ENCODE results near the gene POTEG.
"Not testable (repeated sequence)": the region's sequence is repeated elsewhere in the genome, so short reads cannot be mapped to it uniquely, and the experiment has no call there.

POTEG gene

DNA sequence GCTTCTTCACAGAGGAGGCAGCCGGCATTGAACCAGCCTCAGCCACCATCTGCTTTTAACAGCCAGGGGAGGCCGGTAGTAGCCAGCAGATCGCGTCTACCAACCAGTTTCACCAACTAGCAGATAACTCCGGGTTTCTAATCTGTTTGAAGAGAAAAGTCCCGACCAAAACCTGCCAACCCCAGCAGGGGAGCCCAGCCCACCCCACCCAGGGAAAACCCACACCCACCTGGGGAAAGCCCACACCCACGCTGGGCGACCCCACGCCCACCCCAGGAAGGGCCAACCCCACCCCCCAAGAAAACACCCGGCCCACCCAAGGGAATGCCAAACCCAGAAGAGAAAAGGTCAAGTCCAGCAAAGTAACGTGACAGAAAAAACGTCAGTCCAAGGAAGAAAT lies at the start of gene POTEG:
POTEG (minus strand) TSS at position 101 of the 400 bp plus-strand sequence; CDS start at position 49, 52 bp downstream.
- DNase-seq (ENCODE audit: low spot score) = not testable (repeated sequence)

DNA sequence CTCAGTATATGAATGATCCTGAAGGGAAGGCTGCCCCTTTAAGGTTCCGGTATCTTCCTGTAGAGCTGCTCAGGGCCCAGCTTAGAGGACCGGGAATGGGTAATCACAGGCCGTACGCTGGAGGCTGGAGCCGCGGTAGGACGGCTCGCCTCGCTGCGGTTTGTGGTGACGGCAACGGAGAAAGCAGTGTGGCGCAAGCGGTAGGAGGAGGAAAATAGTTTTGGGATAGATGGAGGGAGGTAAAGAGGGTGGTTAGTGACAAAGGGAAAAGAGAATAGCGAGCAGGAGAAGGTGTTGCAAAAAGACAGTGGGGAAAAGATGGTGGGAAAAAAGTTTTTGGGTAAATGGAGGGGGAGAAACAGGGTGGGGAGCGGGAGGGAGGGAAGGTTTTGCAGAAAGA lies 48.0 kb upstream of the POTEG start:
- not testable (repeated sequence) for DNase-seq (ENCODE audit: low spot score)

DNA sequence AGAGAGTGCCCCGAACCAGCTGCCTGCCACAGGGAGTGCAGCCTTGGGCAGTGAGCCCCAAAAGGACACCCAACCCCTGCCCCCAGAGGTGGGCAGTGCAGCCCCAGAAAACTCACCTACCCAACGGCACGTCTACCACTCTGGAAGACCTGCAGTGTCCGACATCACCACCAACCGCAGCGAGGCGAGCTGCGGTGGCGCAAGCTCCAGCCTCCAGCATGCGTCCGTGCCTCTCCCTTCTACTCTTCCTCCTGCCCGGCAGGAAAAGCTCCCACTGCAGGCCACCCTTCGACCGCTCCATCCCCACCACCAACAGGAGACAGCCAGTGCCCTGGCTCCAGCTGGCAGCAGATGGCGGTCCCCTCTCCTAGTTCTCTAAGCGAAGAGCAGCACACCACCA lies 47.3 kb upstream of the POTEG start:
- not testable (repeated sequence) for DNase-seq (ENCODE audit: low spot score)

GRCh38 chr14:19480491-19480890 lies 46.4 kb upstream of the POTEG start:
- DNase-seq (ENCODE audit: low spot score) = not testable (repeated sequence)

- DNase-seq (ENCODE audit: low spot score) = not testable (repeated sequence)
Measured at GRCh38 chr14:19445761-19446160, 11.6 kb upstream of the POTEG start.

GRCh38 chr14:19439826-19440225 lies 5.7 kb upstream of the POTEG start:
- not testable (repeated sequence) for DNase-seq (ENCODE audit: low spot score)

GRCh38 chr14:19439219-19439618 lies 5.1 kb upstream of the POTEG start:
- not testable (repeated sequence) for DNase-seq (ENCODE audit: low spot score)

GRCh38 chr14:19437126-19437443 lies 2.9 kb upstream of the POTEG start:
- not testable (repeated sequence) for DNase-seq (ENCODE audit: low spot score)

GRCh38 chr14:19436311-19437125 lies 2.4 kb upstream of the POTEG start:
- DNase-seq (ENCODE audit: low spot score) = not testable (repeated sequence)

DNA sequence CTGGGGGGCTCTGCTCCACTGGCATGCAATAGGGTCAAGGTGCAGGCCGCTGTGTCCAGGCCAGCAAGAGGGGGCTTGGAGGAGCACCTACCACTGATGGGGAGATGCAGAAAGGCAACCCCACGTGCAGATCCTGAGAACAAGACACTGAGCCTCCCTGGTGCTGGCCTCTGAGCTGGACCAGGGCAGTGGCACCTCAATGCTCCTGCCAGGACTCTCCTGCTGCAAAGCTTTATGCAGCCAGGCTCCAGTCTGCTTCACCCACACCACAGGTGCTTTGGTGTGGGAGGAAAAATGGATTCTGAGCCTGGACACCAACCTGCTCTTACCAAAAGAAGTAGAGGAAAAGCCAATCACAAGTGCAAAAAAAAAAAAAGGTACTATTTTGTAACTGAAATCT lies 1.7 kb upstream of the POTEG start:
- not testable (repeated sequence) for DNase-seq (ENCODE audit: low spot score)

GRCh38 chr14:19434891-19435290 lies 750 bp upstream of the POTEG start:
- DNase-seq (ENCODE audit: low spot score) = not testable (repeated sequence)

- DNase-seq (ENCODE audit: low spot score) = not testable (repeated sequence)
Measured at GRCh38 chr14:19433765-19434164, 376 bp downstream of the POTEG start.

DNA sequence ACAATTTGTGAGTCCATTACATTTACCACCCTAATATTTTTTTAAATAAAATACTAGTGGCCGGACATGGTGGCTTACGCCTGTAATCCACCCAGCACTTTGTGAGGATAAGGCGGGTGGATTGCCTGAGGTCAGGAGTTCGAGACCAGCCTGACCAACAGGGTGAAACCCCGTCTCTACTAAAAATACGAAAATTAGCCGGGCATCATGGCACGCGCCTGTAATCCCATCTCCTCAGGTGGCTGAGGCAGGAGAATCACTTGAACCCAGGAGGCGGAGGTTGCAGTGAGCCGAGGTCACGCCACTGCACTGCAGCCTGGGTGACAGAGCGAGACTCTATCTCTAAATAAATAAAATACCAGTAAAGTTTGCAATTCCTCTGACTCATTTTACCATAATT lies 25.6 kb downstream of the POTEG start:
- not testable (repeated sequence) for DNase-seq (ENCODE audit: low spot score)

GRCh38 chr14:19402097-19402496 lies 32.0 kb downstream of the POTEG start:
- not testable (repeated sequence) for DNase-seq (ENCODE audit: low spot score)

DNA sequence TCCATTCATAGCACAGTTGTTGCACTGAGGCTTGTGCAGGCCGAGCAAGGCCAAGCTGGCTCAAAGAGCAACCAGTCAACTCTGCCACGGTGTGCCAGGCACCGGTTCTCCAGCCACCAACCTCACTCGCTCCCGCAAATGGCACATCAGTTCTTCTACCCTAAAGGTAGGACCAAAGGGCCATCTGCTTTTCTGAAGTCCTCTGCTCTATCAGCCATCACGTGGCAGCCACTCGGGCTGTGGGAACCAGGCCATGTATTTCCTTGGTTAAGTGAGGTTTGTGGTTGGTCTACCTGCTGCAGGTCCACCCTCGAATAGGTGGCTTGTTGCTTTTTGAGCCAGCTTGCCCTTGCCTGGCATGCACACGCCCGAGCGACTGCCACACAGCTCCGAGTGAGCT lies 39.4 kb downstream of the POTEG start:
- not testable (repeated sequence) for DNase-seq (ENCODE audit: low spot score)

DNA sequence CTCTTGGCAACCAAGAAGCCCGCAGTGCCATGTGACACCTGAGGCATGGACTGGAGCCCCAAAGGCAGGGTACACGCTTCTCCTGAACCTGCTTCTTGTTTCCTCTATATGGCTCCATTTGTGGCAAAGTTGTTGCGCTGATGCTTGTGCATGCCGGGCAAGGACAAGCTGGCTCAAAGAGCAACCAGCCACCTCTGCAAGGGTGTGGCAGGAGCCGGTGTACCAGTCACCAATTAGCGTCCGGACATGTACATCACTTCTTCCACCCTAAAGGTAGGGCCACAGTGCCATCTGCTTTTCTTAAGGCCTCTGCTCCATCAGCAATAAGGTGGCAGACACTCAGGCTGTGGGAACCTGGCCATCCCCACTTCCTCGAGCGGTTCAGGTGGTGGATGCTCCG lies 43.9 kb downstream of the POTEG start:
- DNase-seq (ENCODE audit: low spot score) = not testable (repeated sequence)

DNA sequence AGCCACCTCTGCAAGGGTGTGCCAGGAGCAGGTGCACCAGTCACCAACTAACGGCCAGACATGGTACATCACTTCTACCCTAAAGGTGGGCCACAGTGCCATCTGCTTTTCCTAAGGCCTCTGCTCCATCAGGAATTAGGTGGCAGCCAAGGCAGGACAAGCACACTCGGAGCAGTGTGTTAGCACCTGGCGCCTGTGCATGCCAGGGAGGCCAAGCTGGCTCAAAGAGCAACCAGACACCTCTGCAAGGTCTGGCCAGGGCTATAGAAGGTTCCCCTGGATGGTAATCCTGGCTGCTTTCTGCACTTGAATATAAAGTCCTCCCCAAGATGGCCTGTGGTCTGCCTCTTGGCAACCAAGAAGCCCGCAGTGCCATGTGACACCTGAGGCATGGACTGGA lies 45.4 kb downstream of the POTEG start:
- not testable (repeated sequence) for DNase-seq (ENCODE audit: low spot score)

DNA sequence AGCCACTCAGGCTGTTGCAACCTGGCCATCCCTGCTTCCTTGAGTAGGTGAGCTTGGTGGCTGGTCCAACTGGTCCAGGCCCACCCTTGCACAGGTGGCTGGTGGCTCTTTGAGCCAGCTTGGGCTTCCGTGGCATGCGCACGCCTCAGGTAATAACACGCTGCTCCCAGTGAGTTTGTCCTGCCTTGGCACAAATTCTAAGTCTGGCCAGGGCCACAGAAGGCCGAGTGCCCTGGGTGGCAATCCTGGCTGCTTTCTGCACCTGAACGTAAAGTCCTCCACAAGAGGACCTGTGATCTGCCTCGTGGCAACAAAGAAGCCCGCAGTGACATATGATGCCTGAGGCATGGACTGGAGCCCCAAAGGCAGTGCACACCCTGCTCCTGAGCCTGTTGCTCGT lies 47.1 kb downstream of the POTEG start:
- not testable (repeated sequence) for DNase-seq (ENCODE audit: low spot score)

DNA sequence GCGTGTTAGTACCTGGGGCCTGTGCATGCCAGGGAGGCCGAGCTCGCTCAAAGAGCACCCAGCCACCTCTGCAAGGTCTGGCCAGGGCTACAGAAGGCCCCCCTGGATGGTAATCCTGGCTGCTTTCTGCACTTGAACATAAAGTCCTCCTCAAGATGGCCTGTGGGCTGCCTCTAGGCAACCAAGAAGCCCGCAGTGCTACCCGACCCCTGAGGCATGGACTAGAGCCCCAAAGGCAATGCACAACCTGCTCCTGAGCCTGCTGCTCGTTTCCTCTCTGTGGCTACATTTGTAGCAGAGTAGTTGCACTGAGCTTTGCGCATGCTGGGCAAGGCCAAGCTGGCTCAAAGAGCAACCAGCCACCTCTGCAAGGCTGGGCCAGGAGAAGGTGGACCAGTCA lies 47.8 kb downstream of the POTEG start:
- DNase-seq (ENCODE audit: low spot score) = not testable (repeated sequence)

- not testable (repeated sequence) for DNase-seq (ENCODE audit: low spot score)
Measured at GRCh38 chr14:19384088-19384781, 49.9 kb downstream of the POTEG start.

DNA sequence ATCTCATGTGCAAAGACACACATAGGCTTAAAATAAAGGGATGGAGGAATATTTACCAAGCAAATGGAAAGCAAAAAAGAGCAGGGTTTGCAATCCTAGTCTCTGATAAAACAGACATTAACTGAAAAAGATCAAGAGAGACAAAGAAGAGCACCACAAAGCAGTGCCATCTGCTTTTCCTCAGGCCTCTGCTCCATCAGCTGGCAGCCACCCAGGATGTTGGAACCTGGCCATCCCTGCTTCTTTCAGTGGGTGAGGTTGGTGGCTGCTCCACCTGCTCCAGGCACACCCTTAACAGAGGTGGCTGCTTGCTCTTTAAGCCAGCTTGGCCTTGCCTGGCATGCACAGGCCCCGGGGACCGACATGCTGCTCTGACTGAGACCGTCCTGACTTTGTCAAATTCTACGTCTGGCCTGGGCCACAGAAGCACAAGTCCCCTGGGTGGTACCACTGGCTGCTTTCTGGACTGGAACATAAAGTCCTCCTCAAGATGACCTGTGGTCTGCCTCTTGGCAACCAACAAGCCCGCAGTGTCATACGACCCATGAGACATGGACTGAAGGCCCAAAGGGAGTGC lies 51.0 kb downstream of the POTEG start:
- not testable (repeated sequence) for DNase-seq (ENCODE audit: low spot score)

GRCh38 chr14:19380137-19380536 lies 54.0 kb downstream of the POTEG start:
- not testable (repeated sequence) for DNase-seq (ENCODE audit: low spot score)

DNA sequence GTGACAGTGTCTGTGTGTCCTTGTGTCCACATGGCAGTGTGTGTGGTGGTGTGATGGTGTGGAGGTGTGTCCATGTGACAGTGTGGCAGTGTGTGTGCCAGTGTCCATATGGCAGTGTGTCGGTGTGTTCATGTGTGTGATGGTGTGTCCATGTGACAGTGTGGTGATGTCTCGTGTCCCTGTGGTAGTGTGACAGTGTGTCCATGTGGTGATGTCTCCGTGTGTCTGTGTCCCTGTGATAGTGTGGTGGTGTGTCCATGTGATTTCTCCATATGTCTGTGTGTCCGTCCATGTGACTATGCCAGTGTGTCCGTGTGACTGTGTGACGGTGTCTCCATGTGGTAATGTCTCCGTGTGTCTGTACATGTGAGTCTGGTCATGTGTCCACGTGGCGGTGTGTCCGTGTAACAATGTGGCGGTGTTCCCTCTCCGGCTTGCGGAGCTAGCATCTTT lies 59.7 kb downstream of the POTEG start:
- not testable (repeated sequence) for DNase-seq (ENCODE audit: low spot score)
